Measurements from ENCODE around the gene KCNQ2. TPM values are rescaled to one million over a fixed set of nuclear protein-coding genes. Genes with fewer than 3 reads are reported as not detected.

KCNQ2 gene
- total RNA-seq, 1 donor: 0.36 TPM

DNA sequence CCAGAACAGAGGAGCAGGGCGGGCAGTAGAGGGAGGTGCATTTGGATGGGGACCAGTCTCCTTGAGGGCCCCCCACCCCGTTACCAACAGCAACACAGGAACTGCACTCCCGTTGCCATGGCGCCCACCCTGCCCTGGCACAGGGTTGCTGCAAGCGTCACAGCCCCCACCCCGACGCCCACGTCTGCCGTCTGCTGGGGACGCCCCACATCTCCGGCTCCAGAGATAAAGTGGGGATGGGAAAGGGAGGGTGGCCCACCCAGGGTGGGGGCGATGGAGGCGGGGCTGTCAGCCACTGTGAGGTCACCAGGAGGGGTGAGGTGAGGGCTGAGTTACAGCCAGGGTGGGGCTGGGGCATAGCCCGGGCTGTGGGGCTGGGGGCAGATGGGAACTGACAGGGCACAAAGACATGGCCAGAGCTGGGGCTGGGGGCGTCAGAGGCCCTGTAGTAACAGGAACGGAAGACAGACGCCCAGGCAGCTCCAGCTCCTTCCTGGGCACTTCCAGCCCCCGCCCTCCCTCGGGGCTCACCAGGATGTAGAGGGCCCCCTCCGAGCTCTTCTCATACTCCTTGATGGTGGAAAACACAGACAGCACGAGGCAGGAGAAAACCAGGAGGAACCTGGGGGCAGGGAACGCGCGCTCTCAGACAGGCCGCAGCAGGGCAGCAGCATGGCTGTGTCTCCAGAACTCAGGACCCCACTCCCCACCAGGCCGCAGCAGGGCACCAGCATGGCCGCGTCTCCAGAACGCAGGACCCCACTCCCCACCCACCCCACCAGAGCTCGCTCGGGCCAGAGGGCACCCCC lies 26.0 kb downstream of the KCNQ2 start:
- H3K79me2 ChIP-seq (ENCODE audit: insufficient read depth, low read length): no peaks in the 10 kb centered on the region
- no peaks in the 10 kb centered on the region for H3K27me3 ChIP-seq (ENCODE audit: insufficient read depth, low read length)
- H3K4me3 ChIP-seq (ENCODE audit: insufficient read depth, low read length): no peak overlapping the region
- H3K4me1 ChIP-seq (ENCODE audit: insufficient read depth, low read length): no peaks in the 10 kb centered on the region
- H4K20me1 ChIP-seq (ENCODE audit: insufficient read depth, low read length): no peaks in the 10 kb centered on the region
- H3K9me3 ChIP-seq (ENCODE audit: low read depth, low read length): no peaks in the 10 kb centered on the region
- H3K36me3 ChIP-seq (ENCODE audit: insufficient read depth, low read length): no peaks in the 10 kb centered on the region
- DNase-seq (ENCODE audit: insufficient read length, low spot score, missing footprints): no peak
- H2AFZ ChIP-seq (ENCODE audit: low read length): no peak overlapping the region
- no peak overlapping the region for H3K4me2 ChIP-seq (ENCODE audit: insufficient read depth, low read length)
- TF ChIP-seq, protein P1, sequence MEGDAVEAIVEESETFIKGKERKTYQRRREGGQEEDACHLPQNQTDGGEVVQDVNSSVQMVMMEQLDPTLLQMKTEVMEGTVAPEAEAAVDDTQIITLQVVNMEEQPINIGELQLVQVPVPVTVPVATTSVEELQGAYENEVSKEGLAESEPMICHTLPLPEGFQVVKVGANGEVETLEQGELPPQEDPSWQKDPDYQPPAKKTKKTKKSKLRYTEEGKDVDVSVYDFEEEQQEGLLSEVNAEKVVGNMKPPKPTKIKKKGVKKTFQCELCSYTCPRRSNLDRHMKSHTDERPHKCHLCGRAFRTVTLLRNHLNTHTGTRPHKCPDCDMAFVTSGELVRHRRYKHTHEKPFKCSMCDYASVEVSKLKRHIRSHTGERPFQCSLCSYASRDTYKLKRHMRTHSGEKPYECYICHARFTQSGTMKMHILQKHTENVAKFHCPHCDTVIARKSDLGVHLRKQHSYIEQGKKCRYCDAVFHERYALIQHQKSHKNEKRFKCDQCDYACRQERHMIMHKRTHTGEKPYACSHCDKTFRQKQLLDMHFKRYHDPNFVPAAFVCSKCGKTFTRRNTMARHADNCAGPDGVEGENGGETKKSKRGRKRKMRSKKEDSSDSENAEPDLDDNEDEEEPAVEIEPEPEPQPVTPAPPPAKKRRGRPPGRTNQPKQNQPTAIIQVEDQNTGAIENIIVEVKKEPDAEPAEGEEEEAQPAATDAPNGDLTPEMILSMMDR (IDR thresholded peaks at IDR 0.05; ENCODE audit: extremely low read depth, low read depth, low read length): no peak
- H3K27ac ChIP-seq (ENCODE audit: low read depth, low read length): no peak overlapping the region

DNA sequence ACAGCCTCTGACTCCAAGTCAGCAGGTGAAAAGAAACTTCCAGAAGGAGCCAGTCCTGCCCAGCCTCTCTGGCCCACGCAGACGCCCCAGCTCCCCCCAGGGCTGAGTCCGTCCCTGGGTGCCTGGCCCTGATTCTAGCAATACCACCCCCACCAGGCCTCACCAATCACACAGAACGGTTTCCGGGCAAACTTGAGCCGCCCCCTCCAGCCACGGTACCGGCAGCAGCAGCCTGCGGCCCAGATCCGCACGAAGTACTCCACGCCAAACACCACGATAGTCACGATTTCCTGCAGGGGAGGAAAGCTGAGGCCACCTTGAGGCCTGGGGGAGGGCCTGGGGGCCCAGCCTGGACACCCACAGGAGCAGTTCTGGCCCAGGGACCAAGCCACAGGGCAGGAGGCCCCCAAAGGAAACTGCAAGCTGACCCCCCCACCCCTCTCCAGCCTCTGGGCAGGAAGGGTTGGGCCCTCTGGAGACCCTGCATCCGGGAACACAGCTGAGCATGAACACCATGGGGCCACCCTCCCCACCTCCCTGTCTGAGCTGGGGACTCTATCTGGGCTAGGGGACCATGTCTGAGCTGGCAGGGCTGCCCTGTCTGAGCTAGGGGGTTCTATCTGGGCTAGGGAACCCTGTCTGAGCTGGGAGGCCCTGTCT lies 27.2 kb downstream of the KCNQ2 start:
- H3K27me3 ChIP-seq (ENCODE audit: insufficient read depth, low read length): no peaks in the 10 kb centered on the region
- TF ChIP-seq, protein P1 (IDR thresholded peaks at IDR 0.05; ENCODE audit: extremely low read depth, low read depth, low read length): no peak
- no peaks in the 10 kb centered on the region for H3K9me3 ChIP-seq (ENCODE audit: low read depth, low read length)
- no peak overlapping the region for H3K4me3 ChIP-seq (ENCODE audit: insufficient read depth, low read length)
- H3K4me2 ChIP-seq (ENCODE audit: insufficient read depth, low read length): no peak overlapping the region
- H4K20me1 ChIP-seq (ENCODE audit: insufficient read depth, low read length): no peaks in the 10 kb centered on the region
- H2AFZ ChIP-seq (ENCODE audit: low read length): no peak overlapping the region
- no peak for DNase-seq (ENCODE audit: insufficient read length, low spot score, missing footprints)
- no peaks in the 10 kb centered on the region for H3K4me1 ChIP-seq (ENCODE audit: insufficient read depth, low read length)
- H3K79me2 ChIP-seq (ENCODE audit: insufficient read depth, low read length): no peaks in the 10 kb centered on the region
- no peak overlapping the region for H3K27ac ChIP-seq (ENCODE audit: low read depth, low read length)
- H3K36me3 ChIP-seq (ENCODE audit: insufficient read depth, low read length): no peaks in the 10 kb centered on the region

DNA sequence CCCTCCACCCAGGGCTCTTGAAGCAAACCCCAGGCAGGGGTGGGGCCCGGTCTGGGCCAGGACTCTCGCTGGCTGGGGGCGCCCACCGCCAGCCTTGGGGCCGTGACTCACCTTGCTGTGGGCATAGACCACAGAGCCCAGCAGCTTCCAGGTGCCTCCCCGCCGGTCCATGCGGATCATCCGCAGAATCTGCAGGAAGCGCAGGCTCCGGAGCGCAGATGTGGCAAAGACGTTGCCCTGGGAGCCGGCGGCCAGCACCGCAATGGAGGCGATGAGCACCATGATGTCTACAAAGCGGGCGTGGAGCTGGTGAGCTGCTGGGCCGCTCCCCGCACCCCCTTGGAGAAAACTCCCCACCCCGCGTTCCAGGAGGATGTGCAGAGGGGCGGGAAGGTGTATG lies 27.9 kb downstream of the KCNQ2 start:
- Histone ChIP-seq H3K36me3 (ENCODE audit: insufficient read depth, low read length) (no peaks in the 10 kb centered on the region), H3K4me1 (ENCODE audit: insufficient read depth, low read length) (no peaks in the 10 kb centered on the region), H3K27me3 (ENCODE audit: insufficient read depth, low read length) (no peaks in the 10 kb centered on the region), H2AFZ (ENCODE audit: low read length) (no peak overlapping the region), H3K79me2 (ENCODE audit: insufficient read depth, low read length) (no peaks in the 10 kb centered on the region), H3K4me3 (ENCODE audit: insufficient read depth, low read length) (no peak overlapping the region), H3K4me2 (ENCODE audit: insufficient read depth, low read length) (no peak overlapping the region), H3K27ac (ENCODE audit: low read depth, low read length) (no peak overlapping the region), H3K9me3 (ENCODE audit: low read depth, low read length) (no peaks in the 10 kb centered on the region), H4K20me1 (ENCODE audit: insufficient read depth, low read length) (no peaks in the 10 kb centered on the region)
- DNase-seq (ENCODE audit: insufficient read length, low spot score, missing footprints): no peak
- TF ChIP-seq, protein P1 (IDR thresholded peaks at IDR 0.05; ENCODE audit: extremely low read depth, low read depth, low read length): no peak

All from osteoblast (primary cell).